GM12874 (cell line): ENCODE measurements around the gene GPHA2.

Experiments
- TF ChIP-seq, protein P1 (sequence below): IDR thresholded peaks from 2 replicates; pipeline ENCODE4 v1.5.1; 2011; ENCODE audit warnings: low read depth, mild to moderate bottlenecking, control low read depth, low read length, moderate library complexity; ENCODE audit not compliant: insufficient read depth

GPHA2 gene

DNA sequence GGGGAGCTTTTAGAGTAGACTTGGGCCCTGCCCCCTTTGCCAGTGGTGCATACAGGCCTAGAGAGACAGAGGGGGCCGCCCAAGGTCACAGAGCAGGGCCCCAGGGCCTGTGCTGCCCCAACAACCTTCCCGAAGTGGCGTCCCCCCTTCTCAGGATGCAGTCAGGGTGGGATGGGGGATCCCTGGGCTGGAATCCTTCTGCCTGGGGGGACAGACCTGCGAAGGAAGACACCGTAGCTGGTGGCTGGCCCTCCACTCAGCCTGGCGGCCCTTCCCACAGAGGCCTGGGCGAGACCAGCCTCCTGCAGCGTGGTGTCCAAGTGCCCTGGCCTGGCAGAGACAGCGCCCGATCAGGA is 42.9 kb downstream of the GPHA2 start:
- TF ChIP-seq, protein P1, sequence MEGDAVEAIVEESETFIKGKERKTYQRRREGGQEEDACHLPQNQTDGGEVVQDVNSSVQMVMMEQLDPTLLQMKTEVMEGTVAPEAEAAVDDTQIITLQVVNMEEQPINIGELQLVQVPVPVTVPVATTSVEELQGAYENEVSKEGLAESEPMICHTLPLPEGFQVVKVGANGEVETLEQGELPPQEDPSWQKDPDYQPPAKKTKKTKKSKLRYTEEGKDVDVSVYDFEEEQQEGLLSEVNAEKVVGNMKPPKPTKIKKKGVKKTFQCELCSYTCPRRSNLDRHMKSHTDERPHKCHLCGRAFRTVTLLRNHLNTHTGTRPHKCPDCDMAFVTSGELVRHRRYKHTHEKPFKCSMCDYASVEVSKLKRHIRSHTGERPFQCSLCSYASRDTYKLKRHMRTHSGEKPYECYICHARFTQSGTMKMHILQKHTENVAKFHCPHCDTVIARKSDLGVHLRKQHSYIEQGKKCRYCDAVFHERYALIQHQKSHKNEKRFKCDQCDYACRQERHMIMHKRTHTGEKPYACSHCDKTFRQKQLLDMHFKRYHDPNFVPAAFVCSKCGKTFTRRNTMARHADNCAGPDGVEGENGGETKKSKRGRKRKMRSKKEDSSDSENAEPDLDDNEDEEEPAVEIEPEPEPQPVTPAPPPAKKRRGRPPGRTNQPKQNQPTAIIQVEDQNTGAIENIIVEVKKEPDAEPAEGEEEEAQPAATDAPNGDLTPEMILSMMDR, result no peak

DNA sequence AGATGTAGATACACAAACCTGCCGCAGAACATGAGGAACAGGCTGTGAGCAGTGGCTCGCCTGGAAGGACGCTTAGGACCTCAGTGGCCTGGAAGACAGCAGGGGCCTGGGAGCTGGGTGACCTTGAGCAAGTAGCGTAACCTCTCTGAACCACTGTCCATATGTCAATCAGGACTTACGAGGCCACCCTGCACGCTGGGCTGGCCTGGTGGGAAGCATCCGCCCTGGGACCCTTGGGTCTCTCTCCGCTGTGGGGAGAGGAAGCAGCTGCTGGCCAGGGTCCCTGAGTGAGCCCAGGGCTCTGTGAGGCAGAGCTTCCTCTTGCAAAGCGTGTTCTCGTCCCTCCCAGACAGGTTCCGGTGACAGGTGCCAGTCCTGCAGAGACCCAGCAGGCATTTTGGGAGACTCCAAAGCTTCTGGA is 43.3 kb downstream of the GPHA2 start:
- TF ChIP-seq, protein P1, result no peak

DNA sequence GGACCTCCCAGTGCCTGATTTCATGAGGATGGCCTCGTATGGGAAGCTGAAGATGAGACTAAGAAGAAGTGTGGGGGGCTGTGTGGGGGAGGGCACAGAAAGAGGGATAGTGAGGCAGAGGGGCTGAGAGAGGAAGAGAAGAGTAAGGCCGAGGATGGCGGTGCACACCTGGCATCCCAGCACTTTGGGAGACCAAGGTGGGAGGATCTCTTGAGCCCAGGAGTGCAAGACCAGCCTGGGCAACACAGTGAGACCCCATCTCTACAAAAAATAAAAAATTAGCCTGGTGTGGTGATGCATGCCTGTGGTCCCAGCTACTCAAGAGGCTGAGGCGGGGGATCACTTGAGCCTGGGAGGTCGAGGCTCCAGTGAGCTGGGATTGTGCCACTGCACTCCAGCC is 43.8 kb downstream of the GPHA2 start:
- TF ChIP-seq, protein P1, result no peak

GRCh38 chr11:64891215-64891848 is 44.4 kb downstream of the GPHA2 start:
- TF ChIP-seq, protein P1, result no peak

DNA sequence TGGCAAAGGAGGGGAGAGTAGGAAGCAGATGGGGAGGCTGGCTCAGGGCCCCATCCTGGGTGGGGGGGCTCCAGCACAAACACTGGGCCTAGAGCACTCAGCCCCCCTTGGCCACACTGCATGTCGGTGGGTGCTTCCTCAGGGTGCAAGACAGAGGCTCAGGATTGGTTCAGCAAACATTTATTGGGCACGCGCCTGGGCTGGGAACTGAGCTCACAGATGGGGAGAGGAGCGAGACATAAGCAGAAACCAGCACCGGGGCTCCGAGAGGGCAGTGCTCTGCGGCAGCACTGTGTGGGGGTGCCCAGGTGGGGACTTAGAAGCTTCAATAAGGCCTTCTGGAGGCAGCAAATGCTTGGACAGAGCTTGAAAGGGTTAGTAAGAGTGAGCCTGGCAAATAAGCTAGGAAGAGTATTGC is 45.2 kb downstream of the GPHA2 start:
- TF ChIP-seq, protein P1, result no peak

GRCh38 chr11:64888729-64889511 is 46.8 kb downstream of the GPHA2 start:
- TF ChIP-seq, protein P1, result no peak

DNA sequence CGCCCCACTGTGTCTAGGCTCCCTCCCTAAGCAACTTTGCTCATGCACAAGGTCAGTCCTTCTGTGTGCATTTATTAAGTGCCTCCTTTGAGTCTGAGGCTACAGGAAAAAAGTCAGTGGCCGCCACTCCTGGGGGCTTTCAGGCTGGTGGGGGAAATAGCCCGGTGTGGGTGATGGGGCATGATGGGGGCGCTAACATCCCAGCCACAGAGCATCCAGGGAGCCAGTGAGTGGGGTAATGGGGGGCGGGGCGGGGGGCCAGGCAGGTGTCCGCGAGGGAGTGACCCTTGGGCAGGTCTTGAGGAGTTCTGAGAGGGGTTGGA is 47.3 kb downstream of the GPHA2 start:
- TF ChIP-seq, protein P1, result no peak
